ENCODE results near the gene PEX16.

GRCh38 chr11:45934580-45935318 is 17.1 kb upstream of the PEX16 start:
- TF ChIP-seq, protein P1, sequence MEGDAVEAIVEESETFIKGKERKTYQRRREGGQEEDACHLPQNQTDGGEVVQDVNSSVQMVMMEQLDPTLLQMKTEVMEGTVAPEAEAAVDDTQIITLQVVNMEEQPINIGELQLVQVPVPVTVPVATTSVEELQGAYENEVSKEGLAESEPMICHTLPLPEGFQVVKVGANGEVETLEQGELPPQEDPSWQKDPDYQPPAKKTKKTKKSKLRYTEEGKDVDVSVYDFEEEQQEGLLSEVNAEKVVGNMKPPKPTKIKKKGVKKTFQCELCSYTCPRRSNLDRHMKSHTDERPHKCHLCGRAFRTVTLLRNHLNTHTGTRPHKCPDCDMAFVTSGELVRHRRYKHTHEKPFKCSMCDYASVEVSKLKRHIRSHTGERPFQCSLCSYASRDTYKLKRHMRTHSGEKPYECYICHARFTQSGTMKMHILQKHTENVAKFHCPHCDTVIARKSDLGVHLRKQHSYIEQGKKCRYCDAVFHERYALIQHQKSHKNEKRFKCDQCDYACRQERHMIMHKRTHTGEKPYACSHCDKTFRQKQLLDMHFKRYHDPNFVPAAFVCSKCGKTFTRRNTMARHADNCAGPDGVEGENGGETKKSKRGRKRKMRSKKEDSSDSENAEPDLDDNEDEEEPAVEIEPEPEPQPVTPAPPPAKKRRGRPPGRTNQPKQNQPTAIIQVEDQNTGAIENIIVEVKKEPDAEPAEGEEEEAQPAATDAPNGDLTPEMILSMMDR (IDR thresholded peaks at IDR 0.05; ENCODE audit: low read depth, low read length) = no peak
- TF ChIP-seq POLR2A (IDR thresholded peaks at IDR 0.05; ENCODE audit: extremely low read depth, insufficient read length) (no peak), MAX (IDR thresholded peaks at IDR 0.05; ENCODE audit: low read depth, low read length) (no peak), MYC (IDR thresholded peaks at IDR 0.05; ENCODE audit: low read depth, low read length) (no peak)
